K562 (cell line): Measurements from ENCODE around the gene DCST1. TPM values are rescaled to one million over a fixed set of nuclear protein-coding genes. Genes with fewer than 3 reads are reported as not detected.

Experiments
- ATAC-seq: fragments of 200-7000 bp; cut with Tn5 transposase; 3 replicates; pipeline ENCODE4 v1.9.1; 2020; ENCODE audit warnings: moderate library complexity
- BruUV-seq: library from RNA; stranded (reverse); fragments of 400-500 nt; replicated peaks from 2 replicates; lab custom pipeline; 2021; lab: Mats Ljungman, UMichigan
- CTCF ChIA-PET: fragments of 300-600 bp; formaldehyde crosslinking; extraction: SDS; loops from one replicate; lab custom pipeline; 2021; ENCODE audit warnings: low intra/inter-chr PET ratio; lab: Yijun Ruan, JAX
- POLR2A ChIA-PET: fragments of 300-600, 350-650 bp; sonication (Branson Sonifier 250); formaldehyde crosslinking; extraction: SDS; loops from one replicate; lab custom pipeline; 2021; ENCODE audit warnings: antibody characterized with exemption, inconsistent platforms; lab: Yijun Ruan, JAX
- DNase-seq, 4 experiments: peaks; one replicate each; pipeline versions ENCODE4 v3.0.0 to v3.0.0-alpha.2; 2011 to 2018; ENCODE audit warnings: low spot score in 3 of 4, mixed read lengths in 3 of 4; ENCODE audit errors: extremely low read depth in 1 of 4
- FAIRE-seq: peaks from 2 replicates; lab custom pipeline; 2011; peaks lifted over from hg19 to GRCh38; lab: Jason Lieb, UNC
- H2AFZ ChIP-seq: 2 replicates; pipeline ENCODE4 v1.6.0; 2011; ENCODE audit warnings: low read depth, low read length, control low read depth, inconsistent platforms
- H3K27ac ChIP-seq: fragments of 200-600 bp; 3 replicates; pipeline ENCODE4 v1.8.0; 2011; ENCODE audit warnings: low read depth, mild to moderate bottlenecking, control low read depth, inconsistent platforms, low read length, moderate library complexity, mixed read lengths; ENCODE audit errors: extremely low read depth
- H3K27me3 ChIP-seq, 2 experiments: fragments of 300-600 bp in 1 of 2; 2 replicates in 1 of 2; 3 replicates in 1 of 2; pipeline versions ENCODE4 v1.6.0 to v1.8.0; 2011; ENCODE audit warnings: inconsistent platforms in 2 of 2, low read length in 2 of 2, mild to moderate bottlenecking in 1 of 2, mixed read lengths in 1 of 2, moderate library complexity in 1 of 2; ENCODE audit not compliant: control insufficient read depth in 2 of 2, insufficient read depth in 2 of 2
- H3K36me3 ChIP-seq: fragments of 300-600 bp; 3 replicates; pipeline ENCODE4 v1.8.0; 2011; ENCODE audit warnings: mild to moderate bottlenecking, low read length, inconsistent platforms; ENCODE audit not compliant: control insufficient read depth, insufficient read depth
- H3K4me1 ChIP-seq, 2 experiments: fragments of 200-600 bp in 1 of 2; replicated peaks in 1 of 2; 2 replicates in 1 of 2; 3 replicates in 1 of 2; pipeline versions ENCODE4 v1.5.1 to v1.8.0; 2011; ENCODE audit warnings: inconsistent platforms in 2 of 2, low read length in 2 of 2, mild to moderate bottlenecking in 1 of 2, mixed read lengths in 1 of 2, moderate library complexity in 1 of 2; ENCODE audit not compliant: control insufficient read depth in 2 of 2, insufficient read depth in 2 of 2
- H3K4me2 ChIP-seq: 2 replicates; pipeline ENCODE4 v1.6.1; 2011; ENCODE audit warnings: low read length, control low read depth, inconsistent platforms, mixed read lengths; ENCODE audit not compliant: insufficient read depth
- H3K4me3 ChIP-seq: fragments of 200-600 bp; sonication (generic), shearing (Covaris generic); 2 replicates; pipeline ENCODE4 v1.5.1; 2016; ENCODE audit warnings: control low read depth, inconsistent platforms
- H3K79me2 ChIP-seq: fragments of 200-600 bp; 3 replicates; pipeline ENCODE4 v1.8.0; 2011; ENCODE audit warnings: low read length, inconsistent platforms; ENCODE audit not compliant: control insufficient read depth, insufficient read depth
- H3K9ac ChIP-seq, 2 experiments: 2 replicates each; pipeline versions ENCODE4 v1.6.0 to v1.6.1; 2011; ENCODE audit warnings: low read depth in 2 of 2, low read length in 2 of 2, control low read depth in 1 of 2, inconsistent platforms in 1 of 2, mild to moderate bottlenecking in 1 of 2, mixed read lengths in 1 of 2; ENCODE audit not compliant: insufficient read depth in 1 of 2
- H3K9me1 ChIP-seq: one replicate; pipeline ENCODE4 v1.6.0; 2011; ENCODE audit warnings: inconsistent platforms, mild to moderate bottlenecking, low read length, moderate library complexity; ENCODE audit not compliant: control insufficient read depth, insufficient read depth
- H3K9me3 ChIP-seq: replicated peaks from 2 replicates; pipeline ENCODE4 v1.5.1; 2011; ENCODE audit warnings: low read depth, low read length, inconsistent platforms; ENCODE audit not compliant: control insufficient read depth, insufficient read depth
- H4K20me1 ChIP-seq: replicated peaks from 2 replicates; pipeline ENCODE4 v1.6.1; 2011; ENCODE audit warnings: low read length, inconsistent platforms, mixed read lengths; ENCODE audit not compliant: control insufficient read depth, insufficient read depth
- HNRNPL ChIP-seq: fragments of 200-400 bp; formaldehyde crosslinking; IDR thresholded peaks from 2 replicates; pipeline ENCODE4 v1.6.1; 2017; ENCODE audit warnings: low read depth, mild to moderate bottlenecking, low read length
- POLR2G ChIP-seq: fragments of 200-400 bp; formaldehyde crosslinking; IDR thresholded peaks from 2 replicates; pipeline ENCODE4 v1.6.1; 2017; ENCODE audit warnings: low read depth, mild to moderate bottlenecking, antibody characterized with exemption, low read length, moderate library complexity
- SLC30A9 ChIP-seq: fragments of 250-450 bp; sonication (Bioruptor Pico); IDR thresholded peaks from 2 replicates; pipeline ENCODE4 v1.8.0; 2022; ENCODE audit warnings: mild to moderate bottlenecking, moderate library complexity
- WGBS: fragments of 100-300 bp; shearing (Covaris generic); methylation state at CpG from one replicate; pipeline ENCODE4 v1.1.6; 2016; ENCODE audit warnings: low coverage, mixed read lengths; ENCODE audit not compliant: insufficient coverage; ENCODE audit errors: missing lambda C conversion rate; 5-methylcytosine and 5-hydroxymethylcytosine counted together
- in situ Hi-C: fragments of 300-500 bp; cut with MboI; formaldehyde crosslinking; loops from 4 replicates; pipeline ENCODE4 v1.15.0; 2018; ENCODE audit warnings: inconsistent platforms, mixed read lengths
- intact Hi-C: fragments of 100-400 bp; cut with micrococcal nuclease; formaldehyde crosslinking; loops from 2 replicates; pipeline ENCODE4 v1.14.2; 2022
- polyA plus RNA-seq, 8 experiments: library from polyadenylated mRNA; depleted of rRNA in 4 of 8; stranded (reverse) in 5 of 8; unstranded in 3 of 8; fragments of >200 nt; fragmentation: Nextera tagmentation in 2 of 8; fragmentation: Illumina TruSeq in 1 of 8; extraction: Ambion mirVana in 2 of 8; extraction: Trizol in 1 of 8; gene quantifications; 2 replicates each; pipeline versions ENCODE4 v1.2.1 to v1.2.3, GENCODE V29; 2011 to 2014; ENCODE audit warnings: inconsistent platforms in 1 of 8, missing spikeins in 1 of 8
- total RNA-seq, 7 experiments: library from RNA; depleted of rRNA in 6 of 7; stranded (reverse); fragments of >200 nt in 6 of 7; fragmentation: Illumina TruSeq in 2 of 7; extraction: Trizol in 2 of 7; gene quantifications; 2 replicates each; pipeline versions ENCODE4 v1.2.1 to v1.2.3, GENCODE V29; 2011 to 2021; ENCODE audit warnings: low replicate concordance in 1 of 7

DCST1 gene
- total and polyA plus RNA-seq, 9 of the 15 experiments (the other 6 are each of a cell fraction or from before 2014, with no cell fraction given): not detected

DNA sequence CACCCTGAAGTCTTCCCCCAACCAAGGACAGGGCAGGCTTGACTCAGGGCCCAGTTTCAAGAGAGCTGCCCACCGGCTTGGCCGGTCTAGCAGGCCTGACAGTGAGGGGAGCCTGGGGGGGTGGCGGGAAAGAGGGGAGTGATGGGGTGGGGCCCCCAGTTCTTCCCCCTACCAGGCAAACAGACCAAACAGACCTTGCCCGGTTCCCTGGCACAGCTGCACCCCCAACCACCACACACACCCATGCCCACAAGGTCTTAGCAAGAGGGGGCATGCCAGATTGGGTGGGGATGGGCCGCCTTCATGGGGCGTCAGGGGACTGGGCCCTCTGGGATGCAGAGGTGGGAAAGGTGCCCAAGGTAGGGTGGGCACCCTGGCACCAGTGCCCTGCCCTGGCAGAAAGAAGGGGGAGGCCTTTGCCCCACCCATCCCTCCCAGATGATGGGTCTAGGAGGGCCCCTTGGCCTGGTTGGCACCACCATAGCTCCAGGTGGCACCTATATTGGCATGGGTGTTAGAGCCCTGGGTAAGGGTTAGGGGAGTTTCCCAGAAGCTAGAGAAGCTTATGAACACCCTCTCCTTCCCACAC lies 22.1 kb upstream of the DCST1 start:
- FAIRE-seq (no peak), ATAC-seq (no peak)
- in situ Hi-C loops: no loop called here
- peak overlapping the region; percentile 19; the same call in 1 of the 2 replicates for H3K4me2 ChIP-seq
- H3K4me1 ChIP-seq: peaks cover 73 to 91% of the 10 kb centered on the region in 2 experiments
- H3K9ac ChIP-seq: peak overlapping the region in 1 of 2 experiments; percentile 85; a peak in 1 of 4 replicates
- no peak overlapping the region for H2AFZ ChIP-seq
- no peaks in the 10 kb centered on the region for H3K27me3 ChIP-seq
- no peak overlapping the region for H3K4me3 ChIP-seq
- no peaks in the 10 kb centered on the region for H3K9me1 ChIP-seq
- peaks cover 74% of the 10 kb centered on the region; the same call in 2 of the 3 replicates for H3K36me3 ChIP-seq
- no peaks in the 10 kb centered on the region for H3K9me3 ChIP-seq
- TF ChIP-seq SLC30A9 (CRISPR knock-in tag) (no peak), POLR2G (peak; percentile 56; the same call in 1 of the 2 replicates), HNRNPL (peak; percentile 80)
- TF ChIP-seq, all 486 proteins: peak for 2
- peak overlapping the region; percentile 51; the same call in 1 of the 3 replicates for H3K27ac ChIP-seq
- ChIA-PET CTCF (no interaction called here), POLR2A (interaction anchor here (0.7 to 1.3 kb wide), 5 partner anchors 18 to 75 kb away, joined by 3 to 5 read pairs (median 4); partner anchors contain the start of genes ADAM15, LENEP and PMVK)
- DNase-seq: no peak
- no TSS peak for BruUV-seq
- intact Hi-C loops: no loop called here
- no peaks in the 10 kb centered on the region; the same call in 1 of the 2 replicates for H4K20me1 ChIP-seq
- H3K79me2 ChIP-seq: peaks cover 71% of the 10 kb centered on the region
- no CpG with 5 or more reads among the region's 6 CpGs for WGBS
